SK-N-SH (cell line): ENCODE data around the gene KIF1A. TPM values are rescaled to one million over a fixed set of nuclear protein-coding genes. Genes with fewer than 3 reads are reported as not detected.

Experiments used
- CTCF ChIA-PET: fragments of 300-600, 350-600 bp; formaldehyde crosslinking; extraction: SDS; loops from one replicate; lab custom pipeline; 2021; lab: Yijun Ruan, JAX
- POLR2A ChIA-PET: fragments of 350-600 bp; sonication (Branson Sonifier 250); formaldehyde crosslinking; extraction: SDS; loops from one replicate; lab custom pipeline; 2020; ENCODE audit warnings: antibody characterized with exemption, inconsistent platforms; lab: Yijun Ruan, JAX
- DNase-seq: peaks from one replicate; pipeline ENCODE4 v3.0.0; 2012
- H2AFZ ChIP-seq: fragments of 200-600 bp; sonication (generic); 2 replicates; pipeline ENCODE4 v1.8.1; 2016; ENCODE audit warnings: antibody characterized with exemption, mild to moderate bottlenecking, low read depth
- H3F3A ChIP-seq: fragments of 200-600 bp; sonication (generic); replicated peaks from 2 replicates; pipeline ENCODE3; 2016; ENCODE audit warnings: antibody characterized with exemption, mild to moderate bottlenecking; ENCODE audit not compliant: insufficient read depth
- H3K27ac ChIP-seq, 2 experiments: fragments of 200-500 bp in 1 of 2; fragments of 200-600 bp in 1 of 2; sonication (Bioruptor generic) in 1 of 2; sonication (generic), shearing (Covaris generic) in 1 of 2; 2 replicates each; pipeline versions ENCODE4 v1.5.1 to v1.6.1; 2014 to 2016; ENCODE audit warnings: low read depth in 2 of 2, inconsistent platforms in 1 of 2, low read length in 1 of 2, mild to moderate bottlenecking in 1 of 2, mixed read lengths in 1 of 2
- H3K27me3 ChIP-seq: fragments of 200-600 bp; sonication (generic), shearing (Covaris generic); 2 replicates; pipeline ENCODE4 v1.6.1; 2016; ENCODE audit warnings: mixed run types; ENCODE audit not compliant: insufficient read depth
- H3K36me3 ChIP-seq, 2 experiments: fragments of 200-500 bp in 1 of 2; fragments of 200-600 bp in 1 of 2; sonication (Bioruptor generic) in 1 of 2; sonication (generic) in 1 of 2; replicated peaks in 1 of 2; 2 replicates each; pipeline versions ENCODE3 to v1.5.1; 2014 to 2016; ENCODE audit warnings: low read length in 1 of 2, mild to moderate bottlenecking in 1 of 2; ENCODE audit not compliant: insufficient read depth in 2 of 2, control insufficient read depth in 1 of 2
- H3K4me1 ChIP-seq, 2 experiments: fragments of 200-500 bp in 1 of 2; fragments of 200-600 bp in 1 of 2; sonication (Bioruptor generic) in 1 of 2; sonication (generic), shearing (Covaris generic) in 1 of 2; 2 replicates each; pipeline versions ENCODE4 v1.5.1 to v1.6.1; 2014 to 2016; ENCODE audit warnings: low read depth in 1 of 2, low read length in 1 of 2, mixed run types in 1 of 2; ENCODE audit not compliant: insufficient read depth in 2 of 2, control insufficient read depth in 1 of 2
- H3K4me2 ChIP-seq: fragments of 200-600 bp; sonication (generic), shearing (Covaris generic); 2 replicates; pipeline ENCODE4 v1.6.1; 2017; ENCODE audit warnings: mixed run types
- H3K4me3 ChIP-seq, 2 experiments: fragments of 200-500 bp in 1 of 2; fragments of 200-600 bp in 1 of 2; sonication (Bioruptor generic) in 1 of 2; sonication (generic), shearing (Covaris generic) in 1 of 2; 2 replicates each; pipeline versions ENCODE4 v1.5.1 to v1.8.1; 2014 to 2016; ENCODE audit warnings: low read depth in 2 of 2, inconsistent platforms in 1 of 2, low read length in 1 of 2, mild to moderate bottlenecking in 1 of 2, mixed read lengths in 1 of 2, moderate library complexity in 1 of 2
- H3K79me2 ChIP-seq: fragments of 200-600 bp; sonication (generic); 2 replicates; pipeline ENCODE4 v1.8.1; 2017; ENCODE audit warnings: mild to moderate bottlenecking; ENCODE audit not compliant: insufficient read depth
- H3K9ac ChIP-seq: fragments of 200-600 bp; sonication (generic); 2 replicates; pipeline ENCODE4 v1.6.1; 2017; ENCODE audit warnings: mixed run types
- H3K9me2 ChIP-seq: fragments of 200-600 bp; sonication (generic); 2 replicates; pipeline ENCODE4 v1.6.1; 2017; ENCODE audit warnings: mixed run types
- H3K9me3 ChIP-seq: fragments of 200-600 bp; sonication (generic); 2 replicates; pipeline ENCODE4 v1.6.1; 2017; ENCODE audit warnings: mixed run types, mild to moderate bottlenecking, moderate library complexity
- H4K20me1 ChIP-seq: fragments of 200-600 bp; sonication (generic); 2 replicates; pipeline ENCODE4 v1.6.1; 2017; ENCODE audit warnings: mild to moderate bottlenecking, mixed run types; ENCODE audit not compliant: insufficient read depth
- ELF1 ChIP-seq: IDR thresholded peaks from 2 replicates; pipeline ENCODE4 v1.4.0; 2012
- FOSL2 ChIP-seq: IDR thresholded peaks from 2 replicates; pipeline ENCODE4 v1.4.0; 2012; ENCODE audit warnings: low read depth, mild to moderate bottlenecking, moderate library complexity, borderline replicate concordance
- FOXJ3 ChIP-seq: sonication (generic); formaldehyde crosslinking; IDR thresholded peaks from 2 replicates; pipeline ENCODE4 v1.5.1; 2020; ENCODE audit warnings: mild to moderate bottlenecking, missing genetic modification reagents
- FOXM1 ChIP-seq: IDR thresholded peaks from 2 replicates; pipeline ENCODE4 v1.4.0; 2012; ENCODE audit warnings: low read depth, mild to moderate bottlenecking
- GABPA ChIP-seq: IDR thresholded peaks from 2 replicates; pipeline ENCODE4 v1.4.0; 2012; ENCODE audit warnings: low read depth, mild to moderate bottlenecking
- MEF2A ChIP-seq: IDR thresholded peaks from 2 replicates; pipeline ENCODE4 v1.4.0; 2012; ENCODE audit warnings: low read depth, borderline replicate concordance
- MXI1 ChIP-seq: IDR thresholded peaks from 2 replicates; pipeline ENCODE4 v1.6.1; 2012; ENCODE audit warnings: mild to moderate bottlenecking, low read depth, low read length, improper control_type of control experiment
- NFIC ChIP-seq: IDR thresholded peaks from 2 replicates; pipeline ENCODE4 v1.4.0; 2012; ENCODE audit warnings: borderline replicate concordance
- NRF1 ChIP-seq: IDR thresholded peaks from 2 replicates; pipeline ENCODE4 v1.6.1; 2012; ENCODE audit warnings: low read depth, mild to moderate bottlenecking, low read length
- POLR2AphosphoS5 ChIP-seq: IDR thresholded peaks from 2 replicates; pipeline ENCODE4 v1.6.1; 2012; ENCODE audit warnings: low read depth, low read length
- RAD21 ChIP-seq: IDR thresholded peaks from 2 replicates; pipeline ENCODE4 v1.6.1; 2012; ENCODE audit warnings: mild to moderate bottlenecking, low read length
- RCOR1 ChIP-seq: fragments of 150-350 bp; IDR thresholded peaks from 2 replicates; pipeline ENCODE4 v1.6.1; 2017; ENCODE audit warnings: antibody characterized with exemption, low read length
- SMC3 ChIP-seq: IDR thresholded peaks from 2 replicates; pipeline ENCODE4 v1.6.1; 2012; ENCODE audit warnings: low read depth, low read length, improper control_type of control experiment
- TAF1 ChIP-seq: IDR thresholded peaks from 2 replicates; pipeline ENCODE4 v1.6.1; 2012; ENCODE audit warnings: low read depth, mild to moderate bottlenecking, low read length, moderate library complexity, borderline replicate concordance
- TCF12 ChIP-seq: IDR thresholded peaks from 2 replicates; pipeline ENCODE4 v1.4.0; 2012
- TEAD4 ChIP-seq: IDR thresholded peaks from 2 replicates; pipeline ENCODE4 v1.4.0; 2012; ENCODE audit warnings: mild to moderate bottlenecking, borderline replicate concordance; ENCODE audit not compliant: insufficient read depth
- YY1 ChIP-seq: IDR thresholded peaks from 2 replicates; pipeline ENCODE4 v1.4.0; 2012; ENCODE audit warnings: low read depth, mild to moderate bottlenecking
- WGBS: methylation state at CpG from one replicate; pipeline ENCODE4 v1.1.6; 2017; ENCODE audit warnings: low lambda C conversion rate; 5-methylcytosine and 5-hydroxymethylcytosine counted together
- polyA plus RNA-seq, 3 experiments: library from polyadenylated mRNA; depleted of rRNA; stranded (reverse); fragments of >200 nt; gene quantifications; 2 replicates each; pipeline ENCODE4 v1.2.3, GENCODE V29; 2012
- TF ChIP-seq, protein P1 (sequence below): IDR thresholded peaks from 2 replicates; pipeline ENCODE4 v1.6.1; 2012; ENCODE audit warnings: mild to moderate bottlenecking, low read depth, low read length, moderate library complexity
- TF ChIP-seq, protein P2 (sequence below): fragments of 200-600 bp; sonication (generic); IDR thresholded peaks from 2 replicates; pipeline ENCODE4 v1.6.1; 2017; ENCODE audit warnings: antibody characterized with exemption, mild to moderate bottlenecking, moderate library complexity
- TF ChIP-seq, protein P3 (sequence below): fragments of 150-350 bp; IDR thresholded peaks from 2 replicates; pipeline ENCODE4 v1.6.1; 2016; ENCODE audit warnings: mild to moderate bottlenecking, low read depth, low read length
- TF ChIP-seq, protein P4 (sequence below): IDR thresholded peaks from 2 replicates; pipeline ENCODE4 v1.4.0; 2012; ENCODE audit warnings: low read depth, borderline replicate concordance

The KIF1A gene
- polyA plus RNA-seq, 1 of the 3 experiments (the other 2 are of a cell fraction), result 0.21 TPM

DNA sequence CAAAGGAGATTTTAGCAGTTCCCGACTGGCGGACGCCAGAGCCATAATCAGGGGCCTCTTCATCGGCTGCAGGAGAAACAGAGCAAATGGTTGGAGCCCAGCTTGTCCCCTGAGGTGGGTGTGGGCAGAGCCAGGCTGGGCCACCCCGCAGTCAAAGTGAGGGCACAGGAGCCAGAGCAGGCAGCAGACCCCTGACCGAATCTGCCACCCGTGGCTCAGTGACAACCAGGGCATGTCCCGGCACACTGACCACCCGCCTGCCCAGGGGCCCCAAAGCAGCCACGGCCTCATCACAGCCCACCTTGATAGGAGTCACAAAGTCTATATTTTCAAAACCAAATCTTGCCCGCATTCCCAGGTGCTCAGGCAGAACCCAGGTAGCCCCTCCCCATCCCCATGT lies 72.8 kb downstream of the KIF1A start (continued):
- TF ChIP-seq FOXJ3 (CRISPR knock-in tag), result no peak
- no peak for TF ChIP-seq MXI1
- TF ChIP-seq SMC3, result no peak
- TF ChIP-seq ELF1, result no peak
- TF ChIP-seq RAD21, result no peak

DNA sequence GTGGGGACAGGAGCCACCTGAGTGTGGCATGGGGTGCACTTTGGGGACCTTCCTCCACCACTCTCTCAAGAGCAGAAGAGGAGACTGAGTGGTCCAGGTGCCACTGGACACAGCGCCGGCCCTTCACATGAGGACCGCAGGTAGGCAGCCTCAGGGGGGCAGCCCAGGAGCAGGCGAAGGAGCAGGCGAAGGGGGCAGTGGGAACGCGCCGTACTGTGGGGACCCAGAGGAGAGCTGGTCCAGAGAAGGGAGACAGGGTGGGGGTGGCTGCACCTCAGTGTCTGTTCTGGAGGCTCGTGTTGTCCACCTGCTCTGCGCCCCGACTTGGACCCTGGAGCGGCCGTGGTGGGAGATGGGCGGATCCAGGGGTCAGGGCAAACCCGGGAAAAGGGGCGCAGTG lies 73.3 kb downstream of the KIF1A start:
- H4K20me1 ChIP-seq, result no peaks in the 10 kb centered on the region
- H3K27me3 ChIP-seq, result no peaks in the 10 kb centered on the region
- no peaks in the 10 kb centered on the region for H3K79me2 ChIP-seq
- no peak overlapping the region for H3K4me3 ChIP-seq
- no peaks in the 10 kb centered on the region for H3K36me3 ChIP-seq
- H3K9me2 ChIP-seq, result no peaks in the 10 kb centered on the region
- H3K4me1 ChIP-seq, result no peaks in the 10 kb centered on the region
- no peaks in the 10 kb centered on the region for H3K9me3 ChIP-seq
- H3K9ac ChIP-seq, result no peak overlapping the region
- H2AFZ ChIP-seq, result no peak overlapping the region
- no peak overlapping the region for H3K4me2 ChIP-seq
- TF ChIP-seq FOSL2, result no peak
- no peak for TF ChIP-seq RAD21
- TF ChIP-seq, protein P1, sequence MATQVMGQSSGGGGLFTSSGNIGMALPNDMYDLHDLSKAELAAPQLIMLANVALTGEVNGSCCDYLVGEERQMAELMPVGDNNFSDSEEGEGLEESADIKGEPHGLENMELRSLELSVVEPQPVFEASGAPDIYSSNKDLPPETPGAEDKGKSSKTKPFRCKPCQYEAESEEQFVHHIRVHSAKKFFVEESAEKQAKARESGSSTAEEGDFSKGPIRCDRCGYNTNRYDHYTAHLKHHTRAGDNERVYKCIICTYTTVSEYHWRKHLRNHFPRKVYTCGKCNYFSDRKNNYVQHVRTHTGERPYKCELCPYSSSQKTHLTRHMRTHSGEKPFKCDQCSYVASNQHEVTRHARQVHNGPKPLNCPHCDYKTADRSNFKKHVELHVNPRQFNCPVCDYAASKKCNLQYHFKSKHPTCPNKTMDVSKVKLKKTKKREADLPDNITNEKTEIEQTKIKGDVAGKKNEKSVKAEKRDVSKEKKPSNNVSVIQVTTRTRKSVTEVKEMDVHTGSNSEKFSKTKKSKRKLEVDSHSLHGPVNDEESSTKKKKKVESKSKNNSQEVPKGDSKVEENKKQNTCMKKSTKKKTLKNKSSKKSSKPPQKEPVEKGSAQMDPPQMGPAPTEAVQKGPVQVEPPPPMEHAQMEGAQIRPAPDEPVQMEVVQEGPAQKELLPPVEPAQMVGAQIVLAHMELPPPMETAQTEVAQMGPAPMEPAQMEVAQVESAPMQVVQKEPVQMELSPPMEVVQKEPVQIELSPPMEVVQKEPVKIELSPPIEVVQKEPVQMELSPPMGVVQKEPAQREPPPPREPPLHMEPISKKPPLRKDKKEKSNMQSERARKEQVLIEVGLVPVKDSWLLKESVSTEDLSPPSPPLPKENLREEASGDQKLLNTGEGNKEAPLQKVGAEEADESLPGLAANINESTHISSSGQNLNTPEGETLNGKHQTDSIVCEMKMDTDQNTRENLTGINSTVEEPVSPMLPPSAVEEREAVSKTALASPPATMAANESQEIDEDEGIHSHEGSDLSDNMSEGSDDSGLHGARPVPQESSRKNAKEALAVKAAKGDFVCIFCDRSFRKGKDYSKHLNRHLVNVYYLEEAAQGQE, result no peak
- no peak for TF ChIP-seq TCF12
- TF ChIP-seq RCOR1, result no peak
- TF ChIP-seq FOXM1, result no peak
- TF ChIP-seq, protein P2, sequence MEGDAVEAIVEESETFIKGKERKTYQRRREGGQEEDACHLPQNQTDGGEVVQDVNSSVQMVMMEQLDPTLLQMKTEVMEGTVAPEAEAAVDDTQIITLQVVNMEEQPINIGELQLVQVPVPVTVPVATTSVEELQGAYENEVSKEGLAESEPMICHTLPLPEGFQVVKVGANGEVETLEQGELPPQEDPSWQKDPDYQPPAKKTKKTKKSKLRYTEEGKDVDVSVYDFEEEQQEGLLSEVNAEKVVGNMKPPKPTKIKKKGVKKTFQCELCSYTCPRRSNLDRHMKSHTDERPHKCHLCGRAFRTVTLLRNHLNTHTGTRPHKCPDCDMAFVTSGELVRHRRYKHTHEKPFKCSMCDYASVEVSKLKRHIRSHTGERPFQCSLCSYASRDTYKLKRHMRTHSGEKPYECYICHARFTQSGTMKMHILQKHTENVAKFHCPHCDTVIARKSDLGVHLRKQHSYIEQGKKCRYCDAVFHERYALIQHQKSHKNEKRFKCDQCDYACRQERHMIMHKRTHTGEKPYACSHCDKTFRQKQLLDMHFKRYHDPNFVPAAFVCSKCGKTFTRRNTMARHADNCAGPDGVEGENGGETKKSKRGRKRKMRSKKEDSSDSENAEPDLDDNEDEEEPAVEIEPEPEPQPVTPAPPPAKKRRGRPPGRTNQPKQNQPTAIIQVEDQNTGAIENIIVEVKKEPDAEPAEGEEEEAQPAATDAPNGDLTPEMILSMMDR, result no peak
- no peak for TF ChIP-seq TAF1
- no peak for TF ChIP-seq FOXJ3 (CRISPR knock-in tag)
- TF ChIP-seq GABPA, result no peak
- no peak for TF ChIP-seq NRF1
- TF ChIP-seq MXI1, result no peak
- TF ChIP-seq, protein P3, sequence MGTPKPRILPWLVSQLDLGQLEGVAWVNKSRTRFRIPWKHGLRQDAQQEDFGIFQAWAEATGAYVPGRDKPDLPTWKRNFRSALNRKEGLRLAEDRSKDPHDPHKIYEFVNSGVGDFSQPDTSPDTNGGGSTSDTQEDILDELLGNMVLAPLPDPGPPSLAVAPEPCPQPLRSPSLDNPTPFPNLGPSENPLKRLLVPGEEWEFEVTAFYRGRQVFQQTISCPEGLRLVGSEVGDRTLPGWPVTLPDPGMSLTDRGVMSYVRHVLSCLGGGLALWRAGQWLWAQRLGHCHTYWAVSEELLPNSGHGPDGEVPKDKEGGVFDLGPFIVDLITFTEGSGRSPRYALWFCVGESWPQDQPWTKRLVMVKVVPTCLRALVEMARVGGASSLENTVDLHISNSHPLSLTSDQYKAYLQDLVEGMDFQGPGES, result no peak
- no peak for TF ChIP-seq POLR2AphosphoS5
- TF ChIP-seq NFIC, result no peak
- TF ChIP-seq, protein P4, sequence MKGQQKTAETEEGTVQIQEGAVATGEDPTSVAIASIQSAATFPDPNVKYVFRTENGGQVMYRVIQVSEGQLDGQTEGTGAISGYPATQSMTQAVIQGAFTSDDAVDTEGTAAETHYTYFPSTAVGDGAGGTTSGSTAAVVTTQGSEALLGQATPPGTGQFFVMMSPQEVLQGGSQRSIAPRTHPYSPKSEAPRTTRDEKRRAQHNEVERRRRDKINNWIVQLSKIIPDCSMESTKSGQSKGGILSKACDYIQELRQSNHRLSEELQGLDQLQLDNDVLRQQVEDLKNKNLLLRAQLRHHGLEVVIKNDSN, result no peak
- no peak for TF ChIP-seq MEF2A
- TF ChIP-seq TEAD4, result no peak
- TF ChIP-seq YY1, result no peak
- H3K27ac ChIP-seq, result no peak overlapping the region
- WGBS, result 81% methylated on average over 14 of the region's 16 CpGs
- ChIA-PET CTCF (interaction anchor here (2.0 kb wide), 1 partner anchor 94 kb away, joined by 13 read pairs; no protein-coding TSS in a partner anchor), POLR2A (no interaction called here)
- no peaks in the 10 kb centered on the region for H3F3A ChIP-seq
- no peak for DNase-seq
